Measurements from ENCODE around the gene TRAF5. TPM values are rescaled to one million over a fixed set of nuclear protein-coding genes. Genes with fewer than 3 reads are reported as not detected.

TRAF5 gene
- total RNA-seq, 2 donors from 2014 or later = 56.5 to 78.3 TPM

DNA sequence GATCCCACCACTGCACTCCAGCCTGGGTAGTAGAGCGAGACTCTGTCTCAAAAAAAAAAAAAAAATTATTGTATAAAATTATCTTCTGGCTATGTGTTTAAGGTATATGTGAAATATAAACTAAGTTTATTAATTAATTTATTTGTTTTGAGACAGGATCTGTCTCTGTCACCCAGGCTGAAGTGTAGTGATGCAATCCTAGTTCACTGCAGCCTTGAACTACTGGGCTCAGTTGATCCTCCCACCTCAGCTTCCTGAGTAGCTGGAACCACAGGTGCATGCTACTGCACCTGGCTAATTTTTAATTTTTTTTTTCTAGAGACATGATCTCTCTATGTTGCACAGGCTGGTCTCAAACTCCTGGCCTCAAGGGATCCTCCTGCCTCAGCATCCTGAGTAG, 97.4 kb downstream of the TRAF5 start:
- TF ChIP-seq, protein P1, sequence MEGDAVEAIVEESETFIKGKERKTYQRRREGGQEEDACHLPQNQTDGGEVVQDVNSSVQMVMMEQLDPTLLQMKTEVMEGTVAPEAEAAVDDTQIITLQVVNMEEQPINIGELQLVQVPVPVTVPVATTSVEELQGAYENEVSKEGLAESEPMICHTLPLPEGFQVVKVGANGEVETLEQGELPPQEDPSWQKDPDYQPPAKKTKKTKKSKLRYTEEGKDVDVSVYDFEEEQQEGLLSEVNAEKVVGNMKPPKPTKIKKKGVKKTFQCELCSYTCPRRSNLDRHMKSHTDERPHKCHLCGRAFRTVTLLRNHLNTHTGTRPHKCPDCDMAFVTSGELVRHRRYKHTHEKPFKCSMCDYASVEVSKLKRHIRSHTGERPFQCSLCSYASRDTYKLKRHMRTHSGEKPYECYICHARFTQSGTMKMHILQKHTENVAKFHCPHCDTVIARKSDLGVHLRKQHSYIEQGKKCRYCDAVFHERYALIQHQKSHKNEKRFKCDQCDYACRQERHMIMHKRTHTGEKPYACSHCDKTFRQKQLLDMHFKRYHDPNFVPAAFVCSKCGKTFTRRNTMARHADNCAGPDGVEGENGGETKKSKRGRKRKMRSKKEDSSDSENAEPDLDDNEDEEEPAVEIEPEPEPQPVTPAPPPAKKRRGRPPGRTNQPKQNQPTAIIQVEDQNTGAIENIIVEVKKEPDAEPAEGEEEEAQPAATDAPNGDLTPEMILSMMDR (conservative IDR thresholded peaks at IDR 0.05) = no peak
- Histone ChIP-seq H3K9me3 (ENCODE audit: control insufficient read depth, low read length) (peaks cover 4% of the 10 kb centered on the region), H3K27me3 (ENCODE audit: control insufficient read depth, insufficient read depth, low read length, poor library complexity, severe bottlenecking) (no peaks in the 10 kb centered on the region), H3K36me3 (ENCODE audit: control insufficient read depth, insufficient read depth, low read length) (peaks cover 16% of the 10 kb centered on the region), H3K9ac (ENCODE audit: extremely low read depth, low read length, poor library complexity, severe bottlenecking) (no peak overlapping the region), H3K4me3 (ENCODE audit: low read length) (no peak overlapping the region), H3K27ac (ENCODE audit: low read depth, low read length) (no peak overlapping the region), H3K4me1 (ENCODE audit: control insufficient read depth, insufficient read depth, low read length) (peaks cover 4% of the 10 kb centered on the region)
- Mint-ChIP-seq H3K4me3 (no peak overlapping the region), H3K27ac (no peak overlapping the region), H3K36me3 (ENCODE audit: low read depth) (peaks cover 15% of the 10 kb centered on the region), H3K9me3 (no peaks in the 10 kb centered on the region), H3K27me3 (ENCODE audit: insufficient read depth) (no peaks in the 10 kb centered on the region), H3K4me1 (peaks cover 38% of the 10 kb centered on the region)
- no peak for DNase-seq
- WGBS, 2 experiments (ENCODE audit: insufficient coverage in 1 of 2, insufficient read length in 1 of 2) = no CpG with 5 or more reads among the region's 1 CpG

Other genes with a start within 250 kb of the TRAF5 start
- gene KCNH1, start 192.7 kb upstream of the TRAF5 start, total RNA-seq = 1 to 10 TPM; 3.2 to 3.5 TPM
- 100 to 1,000 TPM; 133 to 134 TPM for gene RCOR3, start 67.5 kb upstream of the TRAF5 start, total RNA-seq
- gene RD3, start 165.3 kb downstream of the TRAF5 start, total RNA-seq = under 1 TPM in 1 of 2 donors, not detected in 1; 0.18 TPM